Stimulated activated CD4-positive, alpha-beta T cell treated with anti-CD3 and anti-CD28 coated beads, Interleukin-15, amount 100 ng/mL, for 48 hours (primary cell): ENCODE data around the gene MAPK9.
"Not testable (repeated sequence)": the region's sequence is repeated elsewhere in the genome, so short reads cannot be mapped to it uniquely, and the experiment has no call there.

ENCODE experiments used
- DNase-seq, 2 donors: peaks; one replicate each; pipeline ENCODE4 v3.0.0-alpha.2; 2020; ENCODE audit warnings: low read depth in 2 of 2

The MAPK9 gene

GRCh38 chr5:180235077-180235476 lies 56.8 kb downstream of the MAPK9 start:
- DNase-seq = no peak

GRCh38 chr5:180234271-180234670 lies 57.6 kb downstream of the MAPK9 start:
- no peak for DNase-seq

GRCh38 chr5:180233729-180234128 lies 58.2 kb downstream of the MAPK9 start:
- DNase-seq = no peak

GRCh38 chr5:180230017-180230416 lies 61.9 kb downstream of the MAPK9 start:
- no peak for DNase-seq

- no peak for DNase-seq
Measured at GRCh38 chr5:180222056-180222455, 69.8 kb downstream of the MAPK9 start.

GRCh38 chr5:180217797-180218196 lies 74.1 kb downstream of the MAPK9 start:
- no peak for DNase-seq

GRCh38 chr5:180216646-180217171 lies 75.2 kb downstream of the MAPK9 start:
- no peak for DNase-seq

GRCh38 chr5:180215783-180216630 lies 75.9 kb downstream of the MAPK9 start:
- no peak for DNase-seq

GRCh38 chr5:180214870-180215770 lies 76.8 kb downstream of the MAPK9 start:
- no peak for DNase-seq

GRCh38 chr5:180213657-180214207 lies 78.2 kb downstream of the MAPK9 start:
- no peak for DNase-seq

GRCh38 chr5:180213256-180213600 lies 78.7 kb downstream of the MAPK9 start:
- DNase-seq = no peak

- DNase-seq = no peak
Measured at GRCh38 chr5:180212363-180213255, 79.3 kb downstream of the MAPK9 start.

GRCh38 chr5:180211761-180212035 lies 80.2 kb downstream of the MAPK9 start:
- DNase-seq = no peak

- DNase-seq = no peak
Measured at GRCh38 chr5:180210961-180211760, 80.7 kb downstream of the MAPK9 start.

- DNase-seq = not testable (repeated sequence)
Measured at GRCh38 chr5:180210077-180210476, 81.8 kb downstream of the MAPK9 start.

- DNase-seq = peak; percentile 31 to 53
Measured at GRCh38 chr5:180209137-180209581, 82.7 kb downstream of the MAPK9 start, which contains the start of gene RASGEF1C. TSS of gene RASGEF1C (minus strand) at chr5:180209211. CDS start at chr5:180138052, 71,159 bp downstream.

GRCh38 chr5:180208435-180209081 lies 83.3 kb downstream of the MAPK9 start:
- DNase-seq = no peak

- DNase-seq = no peak
Measured at GRCh38 chr5:180208038-180208434, 83.8 kb downstream of the MAPK9 start.

GRCh38 chr5:180207593-180207992 lies 84.3 kb downstream of the MAPK9 start:
- DNase-seq = no peak

GRCh38 chr5:180206993-180207392 lies 84.9 kb downstream of the MAPK9 start:
- DNase-seq = no peak
